Upper lobe of left lung (tissue), 4 donors: ENCODE results near the gene GDPD1.

Experiments
- POLR2A ChIP-seq, 4 donors: fragments of 450-650 bp; IDR thresholded peaks; one replicate each; pipeline ENCODE4 v1.5.1; 2016 to 2017; ENCODE audit warnings: antibody characterized with exemption in 4 of 4, mild to moderate bottlenecking in 2 of 4
- POLR2AphosphoS5 ChIP-seq, 2 donors: sonication (generic); formaldehyde crosslinking; IDR thresholded peaks; one replicate each; pipeline ENCODE4 v1.5.1; 2017; ENCODE audit warnings: antibody characterized with exemption in 2 of 2
- TF ChIP-seq, protein P1 (sequence below), 6 experiments: fragments of 450-650 bp in 4 of 6; fragments of 200-600 bp in 2 of 6; sonication (generic) in 2 of 6; IDR thresholded peaks; one replicate each; pipeline ENCODE4 v1.5.1; 2016 to 2019; ENCODE audit warnings: antibody characterized with exemption in 6 of 6

DNA sequence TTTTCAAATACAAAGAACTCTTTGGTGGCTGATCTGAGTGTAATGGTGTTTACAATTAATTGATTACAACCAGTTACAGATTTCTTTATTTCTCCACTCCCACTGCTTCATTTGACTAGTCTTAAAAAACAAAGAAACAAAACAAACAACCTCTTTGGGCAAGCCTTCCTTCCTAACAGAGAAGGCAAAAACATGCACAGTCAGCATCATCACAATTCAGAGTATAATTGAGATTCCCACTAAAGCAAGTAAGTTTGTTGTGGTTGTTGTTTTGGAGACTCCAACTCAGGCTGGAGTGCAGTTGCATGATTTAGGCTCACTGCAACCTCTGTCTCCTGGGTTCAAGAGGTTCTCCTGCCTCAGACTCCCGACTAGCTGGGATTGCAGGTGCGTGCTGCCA lies 40.4 kb downstream of the GDPD1 start:
- TF ChIP-seq POLR2A (IDR thresholded peaks at IDR 0.05) (no peak), POLR2AphosphoS5 (IDR thresholded peaks at IDR 0.05) (no peak)
- TF ChIP-seq, protein P1, sequence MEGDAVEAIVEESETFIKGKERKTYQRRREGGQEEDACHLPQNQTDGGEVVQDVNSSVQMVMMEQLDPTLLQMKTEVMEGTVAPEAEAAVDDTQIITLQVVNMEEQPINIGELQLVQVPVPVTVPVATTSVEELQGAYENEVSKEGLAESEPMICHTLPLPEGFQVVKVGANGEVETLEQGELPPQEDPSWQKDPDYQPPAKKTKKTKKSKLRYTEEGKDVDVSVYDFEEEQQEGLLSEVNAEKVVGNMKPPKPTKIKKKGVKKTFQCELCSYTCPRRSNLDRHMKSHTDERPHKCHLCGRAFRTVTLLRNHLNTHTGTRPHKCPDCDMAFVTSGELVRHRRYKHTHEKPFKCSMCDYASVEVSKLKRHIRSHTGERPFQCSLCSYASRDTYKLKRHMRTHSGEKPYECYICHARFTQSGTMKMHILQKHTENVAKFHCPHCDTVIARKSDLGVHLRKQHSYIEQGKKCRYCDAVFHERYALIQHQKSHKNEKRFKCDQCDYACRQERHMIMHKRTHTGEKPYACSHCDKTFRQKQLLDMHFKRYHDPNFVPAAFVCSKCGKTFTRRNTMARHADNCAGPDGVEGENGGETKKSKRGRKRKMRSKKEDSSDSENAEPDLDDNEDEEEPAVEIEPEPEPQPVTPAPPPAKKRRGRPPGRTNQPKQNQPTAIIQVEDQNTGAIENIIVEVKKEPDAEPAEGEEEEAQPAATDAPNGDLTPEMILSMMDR (IDR thresholded peaks at IDR 0.05) = no peak
